Measurements from ENCODE around the gene ITCH.

GRCh38 chr20:34316196-34316814, 46.8 kb upstream of the ITCH start:
- TF ChIP-seq CTCF (conservative IDR thresholded peaks at IDR 0.05 in 1 of 2, IDR thresholded peaks at IDR 0.05 in 1 of 2; ENCODE audit: extremely low read depth in 1 of 2, insufficient read depth in 1 of 2, low read depth in 1 of 2, low read length in 2 of 2) (no peak), EZH2 (IDR thresholded peaks at IDR 0.05; ENCODE audit: borderline replicate concordance, low read length) (no peak)
